Skeletal muscle satellite cell (primary cell): ENCODE data around the gene EXOC4.

ENCODE experiments used
- H3K27me3 ChIP-seq: 2 replicates; pipeline ENCODE4 v1.7.0; 2013; ENCODE audit warnings: low read length; ENCODE audit not compliant: control insufficient read depth, insufficient read depth
- H3K36me3 ChIP-seq: 2 replicates; pipeline ENCODE4 v1.7.0; 2013; ENCODE audit warnings: mild to moderate bottlenecking, control low read depth, low read length; ENCODE audit not compliant: insufficient read depth
- H3K4me1 ChIP-seq: 2 replicates; pipeline ENCODE4 v1.7.0; 2013; ENCODE audit warnings: low read length; ENCODE audit not compliant: control insufficient read depth, insufficient read depth
- H3K4me2 ChIP-seq: 2 replicates; pipeline ENCODE4 v1.7.0; 2013; ENCODE audit warnings: mild to moderate bottlenecking, low read length
- H3K4me3 ChIP-seq: 2 replicates; pipeline ENCODE4 v1.7.0; 2013; ENCODE audit warnings: low read length
- H3K9ac ChIP-seq: 2 replicates; pipeline ENCODE4 v1.7.0; 2013; ENCODE audit warnings: mild to moderate bottlenecking, low read depth, low read length, moderate library complexity
- H3K9me3 ChIP-seq: replicated peaks from 2 replicates; pipeline ENCODE4 v1.7.0; 2013; ENCODE audit warnings: mild to moderate bottlenecking, control low read depth, low read length

EXOC4 gene

GRCh38 chr7:133827707-133828623, 575.1 kb downstream of the EXOC4 start:
- H3K36me3 ChIP-seq, result no peaks in the 10 kb centered on the region
- H3K4me3 ChIP-seq, result no peak overlapping the region
- H3K4me1 ChIP-seq, result peaks cover 6% of the 10 kb centered on the region
- no peak overlapping the region for H3K4me2 ChIP-seq
- no peaks in the 10 kb centered on the region for H3K9me3 ChIP-seq
- H3K9ac ChIP-seq, result no peak overlapping the region
- no peaks in the 10 kb centered on the region for H3K27me3 ChIP-seq

GRCh38 chr7:133828906-133829305, 576.0 kb downstream of the EXOC4 start:
- H3K9ac ChIP-seq, result no peak overlapping the region
- peaks cover 6% of the 10 kb centered on the region for H3K4me1 ChIP-seq
- H3K27me3 ChIP-seq, result no peaks in the 10 kb centered on the region
- H3K36me3 ChIP-seq, result no peaks in the 10 kb centered on the region
- no peaks in the 10 kb centered on the region for H3K9me3 ChIP-seq
- no peak overlapping the region for H3K4me2 ChIP-seq
- H3K4me3 ChIP-seq, result no peak overlapping the region

GRCh38 chr7:133829336-133829897, 576.5 kb downstream of the EXOC4 start:
- Histone ChIP-seq H3K36me3 (no peaks in the 10 kb centered on the region), H3K9ac (no peak overlapping the region), H3K4me3 (no peak overlapping the region), H3K27me3 (no peaks in the 10 kb centered on the region), H3K4me1 (peaks cover 6% of the 10 kb centered on the region), H3K4me2 (no peak overlapping the region), H3K9me3 (no peaks in the 10 kb centered on the region)

GRCh38 chr7:133830081-133830480, 577.2 kb downstream of the EXOC4 start:
- Histone ChIP-seq H3K9ac (no peak overlapping the region), H3K4me1 (peaks cover 6% of the 10 kb centered on the region), H3K36me3 (no peaks in the 10 kb centered on the region), H3K27me3 (no peaks in the 10 kb centered on the region), H3K9me3 (no peaks in the 10 kb centered on the region), H3K4me3 (no peak overlapping the region), H3K4me2 (no peak overlapping the region)

- Histone ChIP-seq H3K36me3 (no peaks in the 10 kb centered on the region), H3K9ac (no peak overlapping the region), H3K9me3 (no peaks in the 10 kb centered on the region), H3K4me2 (no peak overlapping the region), H3K27me3 (no peaks in the 10 kb centered on the region), H3K4me3 (no peak overlapping the region), H3K4me1 (no peaks in the 10 kb centered on the region)
Observed at GRCh38 chr7:133836666-133837065, 583.8 kb downstream of the EXOC4 start.

GRCh38 chr7:133837224-133837623, 584.3 kb downstream of the EXOC4 start:
- H3K4me3 ChIP-seq, result no peak overlapping the region
- no peaks in the 10 kb centered on the region for H3K27me3 ChIP-seq
- H3K4me1 ChIP-seq, result no peaks in the 10 kb centered on the region
- H3K9ac ChIP-seq, result no peak overlapping the region
- no peaks in the 10 kb centered on the region for H3K36me3 ChIP-seq
- H3K4me2 ChIP-seq, result no peak overlapping the region
- H3K9me3 ChIP-seq, result no peaks in the 10 kb centered on the region

- Histone ChIP-seq H3K9ac (no peak overlapping the region), H3K4me3 (no peak overlapping the region), H3K36me3 (no peaks in the 10 kb centered on the region), H3K4me1 (no peaks in the 10 kb centered on the region), H3K4me2 (no peak overlapping the region), H3K9me3 (no peaks in the 10 kb centered on the region), H3K27me3 (no peaks in the 10 kb centered on the region)
Observed at GRCh38 chr7:133839121-133839520, 586.2 kb downstream of the EXOC4 start.

- H3K4me2 ChIP-seq, result no peak overlapping the region
- H3K27me3 ChIP-seq, result no peaks in the 10 kb centered on the region
- no peaks in the 10 kb centered on the region for H3K9me3 ChIP-seq
- no peak overlapping the region for H3K4me3 ChIP-seq
- no peaks in the 10 kb centered on the region for H3K36me3 ChIP-seq
- H3K9ac ChIP-seq, result no peak overlapping the region
- no peaks in the 10 kb centered on the region for H3K4me1 ChIP-seq
Observed at GRCh38 chr7:133843341-133843740, 590.5 kb downstream of the EXOC4 start.

GRCh38 chr7:133845005-133845404, 592.1 kb downstream of the EXOC4 start:
- H3K9me3 ChIP-seq, result no peaks in the 10 kb centered on the region

GRCh38 chr7:133846203-133846945, 593.5 kb downstream of the EXOC4 start:
- Histone ChIP-seq H3K27me3 (no peaks in the 10 kb centered on the region), H3K4me1 (peaks cover under 1% of the 10 kb centered on the region), H3K36me3 (no peaks in the 10 kb centered on the region), H3K4me3 (no peak overlapping the region), H3K9ac (no peak overlapping the region), H3K4me2 (no peak overlapping the region), H3K9me3 (no peaks in the 10 kb centered on the region)

More at GRCh38 chr7:133845005-133845404, 592.1 kb downstream of the EXOC4 start:
- H3K36me3 ChIP-seq, result no peaks in the 10 kb centered on the region
- H3K4me1 ChIP-seq, result no peaks in the 10 kb centered on the region
- no peak overlapping the region for H3K4me2 ChIP-seq
- H3K27me3 ChIP-seq, result no peaks in the 10 kb centered on the region
- H3K9ac ChIP-seq, result no peak overlapping the region
- H3K4me3 ChIP-seq, result no peak overlapping the region

GRCh38 chr7:133850497-133851280, 597.8 kb downstream of the EXOC4 start:
- no peaks in the 10 kb centered on the region for H3K36me3 ChIP-seq
- no peaks in the 10 kb centered on the region for H3K9me3 ChIP-seq

More at GRCh38 chr7:133850497-133851280, 597.8 kb downstream of the EXOC4 start:
- H3K27me3 ChIP-seq, result no peaks in the 10 kb centered on the region
- no peak overlapping the region for H3K9ac ChIP-seq
- no peak overlapping the region for H3K4me2 ChIP-seq
- H3K4me1 ChIP-seq, result peaks cover 27% of the 10 kb centered on the region
- H3K4me3 ChIP-seq, result no peak overlapping the region
